Vagina (tissue), 2 donors: ENCODE results near the gene TMOD3. TPM values are rescaled to one million over a fixed set of nuclear protein-coding genes. Genes with fewer than 3 reads are reported as not detected.

ENCODE experiments used
- DNase-seq, 2 donors: peaks; one replicate each; pipeline ENCODE4 v3.0.0-alpha.2; 2017; ENCODE audit errors: extremely low spot score in 2 of 2
- H3K27ac ChIP-seq: fragments of 200-600 bp; sonication (generic); one replicate; pipeline ENCODE4 v1.5.1; 2019
- H3K27me3 ChIP-seq: fragments of 200-600 bp; sonication (generic); one replicate; pipeline ENCODE4 v1.5.1; 2019
- H3K36me3 ChIP-seq, 2 donors: fragments of 200-600 bp; sonication (generic); one replicate each; pipeline ENCODE4 v1.5.1; 2017 to 2019
- H3K4me1 ChIP-seq: fragments of 200-600 bp; sonication (generic); one replicate; pipeline ENCODE4 v1.5.1; 2019
- H3K4me3 ChIP-seq, 2 donors: fragments of 200-600 bp; sonication (generic); 1 replicate in 1 of 2; 2 replicates in 1 of 2; pipeline ENCODE4 v1.5.1; 2016 to 2019
- H3K9me3 ChIP-seq: fragments of 200-600 bp; sonication (generic); one replicate; pipeline ENCODE4 v1.5.1; 2019
- CTCF ChIP-seq, 3 experiments: fragments of 450-650 bp in 2 of 3; fragments of 200-600 bp in 1 of 3; sonication (generic) in 1 of 3; IDR thresholded peaks; one replicate each; pipeline ENCODE4 v1.5.1; 2017 to 2019; ENCODE audit warnings: antibody characterized with exemption in 3 of 3, mild to moderate bottlenecking in 2 of 3, moderate library complexity in 2 of 3
- POLR2A ChIP-seq, 2 donors: fragments of 450-650 bp; IDR thresholded peaks; one replicate each; pipeline ENCODE4 v1.6.1; 2017; ENCODE audit warnings: antibody characterized with exemption in 2 of 2, mild to moderate bottlenecking in 2 of 2, moderate library complexity in 2 of 2
- POLR2AphosphoS5 ChIP-seq, 2 donors: sonication (generic); formaldehyde crosslinking; IDR thresholded peaks; one replicate each; pipeline ENCODE4 v1.9.0; 2017; ENCODE audit warnings: antibody characterized with exemption in 2 of 2, mild to moderate bottlenecking in 2 of 2, low read depth in 1 of 2; ENCODE audit not compliant: insufficient read depth in 1 of 2
- intact Hi-C: fragments of 100-400 bp; cut with DNase I; formaldehyde crosslinking; loops from one replicate; pipeline ENCODE4 v1.15.1; 2023
- total RNA-seq: library from RNA; depleted of rRNA; stranded (reverse); fragments of >200 nt; gene quantifications from one replicate; pipeline ENCODE4 v1.2.3, GENCODE V29; 2016

Gene TMOD3
- total RNA-seq, 1 donor from 2014 or later: 28.5 TPM

DNA sequence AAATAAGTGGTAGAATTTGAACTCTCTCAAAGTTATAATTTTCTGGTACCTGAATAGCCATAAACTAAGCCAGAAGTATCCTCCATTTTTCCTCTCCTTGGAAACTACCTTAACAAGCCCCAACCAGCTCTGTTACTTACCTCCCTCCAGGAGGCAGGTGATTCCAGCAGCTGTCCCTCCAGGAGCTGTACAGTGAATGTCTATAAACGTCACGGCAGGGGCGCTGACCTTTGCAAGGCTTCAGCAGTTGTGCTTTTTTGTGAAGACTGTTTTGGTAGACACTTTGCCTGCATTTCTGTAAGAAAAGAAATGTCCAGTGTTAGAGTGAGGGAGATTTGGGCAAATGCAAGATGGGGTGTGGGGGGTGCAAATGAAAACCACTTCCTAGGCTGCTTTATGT is 75.0 kb downstream of the TMOD3 start:
- no peak for DNase-seq
- intact Hi-C loops: no loop called here
- Histone ChIP-seq H3K4me3 (no peak overlapping the region), H3K36me3 (peaks cover 3 to 42% of the 10 kb centered on the region in 2 donors), H3K4me1 (no peaks in the 10 kb centered on the region), H3K27me3 (no peaks in the 10 kb centered on the region), H3K27ac (no peak overlapping the region), H3K9me3 (no peaks in the 10 kb centered on the region)
- TF ChIP-seq CTCF (IDR thresholded peaks at IDR 0.05): no peak
- TF ChIP-seq POLR2AphosphoS5 (IDR thresholded peaks at IDR 0.05; ENCODE audit: insufficient read depth in 1 of 2, low read depth in 1 of 2): no peak
- no peak for TF ChIP-seq POLR2A (IDR thresholded peaks at IDR 0.05)

DNA sequence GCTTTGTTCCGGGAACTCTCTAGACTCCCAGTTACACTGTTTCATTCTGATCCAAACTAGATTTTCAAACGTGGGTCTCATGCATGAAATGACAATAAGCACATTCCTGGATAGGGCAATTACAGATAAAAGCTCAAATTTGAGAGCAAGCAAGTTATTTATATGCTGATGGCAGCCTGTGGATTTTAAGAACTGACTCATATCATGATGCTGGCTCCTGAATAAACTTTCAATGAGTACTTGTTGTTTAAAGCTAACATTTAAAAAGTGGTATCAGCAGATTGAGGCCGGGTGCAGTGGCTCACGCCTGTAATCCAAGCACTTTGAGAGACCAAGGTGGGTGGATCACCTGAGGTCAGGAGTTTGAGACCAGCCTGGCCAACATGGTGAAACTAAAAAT is 75.5 kb downstream of the TMOD3 start:
- intact Hi-C loops: no loop called here
- H3K36me3 ChIP-seq: peaks cover 0 to 42% of the 10 kb centered on the region in 2 donors
- H3K27me3 ChIP-seq: no peaks in the 10 kb centered on the region
- no peak overlapping the region for H3K27ac ChIP-seq
- H3K4me1 ChIP-seq: no peaks in the 10 kb centered on the region
- TF ChIP-seq CTCF (IDR thresholded peaks at IDR 0.05) (no peak), POLR2A (IDR thresholded peaks at IDR 0.05) (no peak), POLR2AphosphoS5 (IDR thresholded peaks at IDR 0.05; ENCODE audit: insufficient read depth in 1 of 2, low read depth in 1 of 2) (no peak)
- no peak overlapping the region for H3K4me3 ChIP-seq
- no peaks in the 10 kb centered on the region for H3K9me3 ChIP-seq
- no peak for DNase-seq

DNA sequence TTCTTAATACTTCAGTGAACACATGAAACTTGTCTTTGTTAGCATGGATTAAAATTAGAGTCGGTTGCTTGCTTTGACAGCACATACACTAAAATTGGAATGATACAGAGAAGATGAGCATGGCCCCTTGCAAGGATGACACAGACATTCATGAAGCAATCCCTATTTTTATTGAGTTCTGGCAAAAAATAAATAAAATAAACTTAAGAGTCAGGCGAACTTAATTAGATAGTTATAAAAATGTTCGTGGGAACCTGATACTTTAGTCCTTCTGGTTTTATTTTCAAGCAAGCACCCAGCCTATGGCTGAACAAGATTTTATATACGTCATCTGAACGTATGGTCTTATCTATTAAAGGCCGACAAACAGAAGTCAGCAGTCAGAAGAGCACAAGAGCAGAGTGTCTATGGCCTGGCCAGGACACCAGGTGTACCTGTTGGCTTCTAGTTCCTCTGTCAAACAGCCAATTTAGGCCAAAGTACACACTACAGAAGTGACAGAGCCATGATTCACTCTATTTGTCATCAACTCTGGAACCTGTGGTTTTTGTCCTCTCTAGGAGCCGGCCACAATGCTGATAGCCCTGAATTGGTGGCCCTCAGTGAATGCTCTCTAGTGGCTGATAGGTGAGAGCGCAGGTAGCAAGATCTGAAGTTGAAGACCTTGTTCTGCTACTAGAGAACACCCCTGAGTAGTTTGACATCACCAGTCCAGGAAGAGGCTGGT is 77.8 kb downstream of the TMOD3 start:
- Histone ChIP-seq H3K36me3 (peaks cover 0 to 20% of the 10 kb centered on the region in 2 donors), H3K27me3 (no peaks in the 10 kb centered on the region), H3K27ac (no peak overlapping the region), H3K9me3 (no peaks in the 10 kb centered on the region), H3K4me1 (no peaks in the 10 kb centered on the region), H3K4me3 (no peak overlapping the region)
- intact Hi-C loops: no loop called here
- DNase-seq: no peak
- TF ChIP-seq POLR2A (IDR thresholded peaks at IDR 0.05) (no peak), POLR2AphosphoS5 (IDR thresholded peaks at IDR 0.05; ENCODE audit: insufficient read depth in 1 of 2, low read depth in 1 of 2) (no peak), CTCF (IDR thresholded peaks at IDR 0.05) (no peak)

GRCh38 chr15:51908316-51908715 is 78.9 kb downstream of the TMOD3 start:
- no peak for TF ChIP-seq CTCF (IDR thresholded peaks at IDR 0.05)
- no peak for TF ChIP-seq POLR2A (IDR thresholded peaks at IDR 0.05)
- no peak for TF ChIP-seq POLR2AphosphoS5 (IDR thresholded peaks at IDR 0.05; ENCODE audit: insufficient read depth in 1 of 2, low read depth in 1 of 2)
- Histone ChIP-seq H3K27ac (no peak overlapping the region), H3K4me1 (no peaks in the 10 kb centered on the region), H3K4me3 (no peak overlapping the region), H3K9me3 (no peaks in the 10 kb centered on the region), H3K36me3 (peaks cover 0 to 12% of the 10 kb centered on the region in 2 donors), H3K27me3 (no peaks in the 10 kb centered on the region)
- intact Hi-C loops: no loop called here
- DNase-seq: no peak

GRCh38 chr15:51909584-51909983 is 80.1 kb downstream of the TMOD3 start:
- TF ChIP-seq POLR2AphosphoS5 (IDR thresholded peaks at IDR 0.05; ENCODE audit: insufficient read depth in 1 of 2, low read depth in 1 of 2) (no peak), CTCF (IDR thresholded peaks at IDR 0.05) (no peak), POLR2A (IDR thresholded peaks at IDR 0.05) (no peak)
- no peaks in the 10 kb centered on the region for H3K9me3 ChIP-seq
- no peak overlapping the region for H3K27ac ChIP-seq
- H3K4me1 ChIP-seq: no peaks in the 10 kb centered on the region
- no peak overlapping the region for H3K4me3 ChIP-seq
- H3K27me3 ChIP-seq: no peaks in the 10 kb centered on the region
- intact Hi-C loops: no loop called here
- peaks cover 0 to 12% of the 10 kb centered on the region in 2 donors for H3K36me3 ChIP-seq
- no peak for DNase-seq
